Kidney capillary endothelial cell (primary cell): Measurements from ENCODE around the gene MAD1L1.
"Not testable (repeated sequence)": the region's sequence is repeated elsewhere in the genome, so short reads cannot be mapped to it uniquely, and the experiment has no call there.

Experiments
- DNase-seq: peaks from one replicate; pipeline ENCODE4 v3.0.0-alpha.2; 2018; ENCODE audit warnings: low spot score

The MAD1L1 gene

DNA sequence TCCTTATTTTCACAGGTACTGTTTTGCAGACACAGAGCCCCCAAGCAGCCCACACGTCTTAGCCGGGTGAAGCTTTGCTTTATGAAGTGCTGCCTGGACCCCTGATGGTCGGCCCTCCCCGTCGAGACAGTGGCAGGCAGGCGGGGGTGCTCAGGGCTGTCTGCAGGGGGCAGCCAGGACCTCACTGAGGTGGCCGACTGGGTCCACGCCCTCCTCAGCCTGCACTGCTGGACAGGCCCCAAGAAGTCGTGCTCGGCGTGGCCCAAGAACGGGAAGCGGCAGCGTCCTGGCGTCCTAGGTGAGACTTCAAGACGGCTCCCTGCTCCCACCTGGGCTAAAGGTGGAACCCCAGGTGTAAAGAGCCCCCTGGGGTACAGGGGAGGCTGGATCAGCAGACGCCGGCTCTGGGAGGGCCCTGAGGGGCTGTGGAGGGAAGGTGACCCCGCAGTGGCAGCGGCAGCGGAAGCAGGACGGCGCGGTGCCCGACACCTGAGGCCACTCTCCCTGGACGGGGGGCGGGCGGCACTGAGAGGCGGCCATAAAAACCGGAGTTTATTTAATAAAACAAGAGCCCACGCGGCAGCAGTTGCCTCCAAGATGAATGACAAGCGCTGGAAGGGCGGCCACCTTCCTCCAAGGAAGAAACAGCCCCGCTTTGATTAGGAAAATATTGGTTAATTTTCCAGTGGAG lies 383.2 kb downstream of the MAD1L1 start:
- no peak for DNase-seq

DNA sequence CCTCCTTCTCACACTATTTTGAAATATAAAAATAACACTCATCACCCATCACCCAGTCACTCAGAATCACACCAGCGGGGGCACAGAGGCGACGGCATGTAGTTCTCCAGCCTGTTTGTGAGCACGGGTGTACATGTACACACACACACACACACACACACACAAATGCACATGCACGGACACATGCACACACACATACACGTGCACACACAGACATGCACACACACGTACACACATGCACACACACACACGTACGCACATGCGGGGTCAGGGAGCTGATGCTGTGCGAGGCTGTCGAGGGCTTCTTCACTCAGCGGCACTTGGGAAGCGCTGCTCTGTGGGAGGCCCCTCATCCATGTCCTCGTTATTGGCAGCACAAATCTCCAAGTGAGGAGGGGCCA lies 383.8 kb downstream of the MAD1L1 start:
- DNase-seq: no peak

DNA sequence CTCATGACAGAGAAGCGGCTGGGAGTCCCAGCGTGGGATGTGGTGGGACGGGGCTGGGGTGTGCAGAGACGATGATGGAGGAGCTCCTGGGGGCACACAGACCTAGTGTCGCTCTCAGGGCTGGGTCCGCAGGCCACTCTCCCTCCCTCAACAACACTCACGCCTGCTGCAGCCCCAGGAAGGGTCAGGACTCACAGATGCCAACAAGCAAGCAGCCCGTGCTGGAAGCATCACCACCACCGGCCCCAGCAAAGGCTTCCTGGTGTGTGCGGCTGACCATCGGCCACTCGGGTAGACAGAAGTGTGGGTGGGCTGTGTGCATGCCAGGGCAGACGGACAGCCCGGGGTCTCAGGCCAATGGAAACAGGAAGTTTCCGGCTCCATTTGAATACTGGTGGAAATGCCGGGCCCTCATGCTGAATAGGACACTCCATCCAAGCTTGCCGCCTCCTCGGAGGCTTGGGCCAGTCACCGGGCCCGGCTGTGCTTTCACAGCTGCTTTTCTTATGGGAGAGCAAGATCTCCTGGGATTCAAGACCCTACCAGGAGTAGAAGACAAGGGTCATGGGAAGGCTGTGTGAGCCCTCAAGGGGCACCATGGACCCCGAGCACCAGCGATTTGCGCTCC lies 384.6 kb downstream of the MAD1L1 start:
- DNase-seq: no peak

DNA sequence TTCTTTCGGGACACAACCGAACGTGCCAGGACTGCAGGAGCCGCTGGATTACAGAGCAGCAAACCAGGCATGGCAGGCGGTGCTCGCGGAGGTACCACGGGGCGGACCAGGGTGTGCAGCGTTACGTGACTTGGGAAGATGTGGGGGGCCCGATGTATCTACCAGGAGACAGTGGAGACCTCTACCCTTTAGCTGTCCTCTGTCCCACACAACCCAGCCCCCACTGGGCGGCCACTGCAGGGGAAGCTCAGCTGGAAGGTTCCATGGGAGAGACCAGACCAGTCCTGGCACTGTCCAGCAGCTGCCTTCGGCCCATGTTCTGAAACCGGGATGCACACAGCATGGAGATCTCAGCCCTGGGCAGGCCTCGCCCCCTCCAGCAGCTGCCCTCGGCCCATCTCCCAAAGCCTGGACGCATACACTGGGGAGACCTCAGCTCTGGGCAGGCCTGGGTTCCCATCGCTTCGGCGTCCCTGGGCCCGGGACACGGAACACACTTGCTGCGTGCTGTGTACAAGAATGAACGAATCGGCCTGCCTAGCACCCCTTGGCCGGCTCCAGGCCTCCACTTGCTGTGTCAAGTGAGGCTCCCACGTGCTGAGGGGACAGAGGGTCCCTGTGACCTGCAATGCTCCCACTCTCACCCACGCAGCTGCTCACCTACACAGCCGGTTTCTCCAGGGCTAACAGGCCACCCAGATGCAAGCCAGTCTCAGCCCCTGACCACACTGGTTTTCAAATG lies 385.3 kb downstream of the MAD1L1 start:
- no peak for DNase-seq

DNA sequence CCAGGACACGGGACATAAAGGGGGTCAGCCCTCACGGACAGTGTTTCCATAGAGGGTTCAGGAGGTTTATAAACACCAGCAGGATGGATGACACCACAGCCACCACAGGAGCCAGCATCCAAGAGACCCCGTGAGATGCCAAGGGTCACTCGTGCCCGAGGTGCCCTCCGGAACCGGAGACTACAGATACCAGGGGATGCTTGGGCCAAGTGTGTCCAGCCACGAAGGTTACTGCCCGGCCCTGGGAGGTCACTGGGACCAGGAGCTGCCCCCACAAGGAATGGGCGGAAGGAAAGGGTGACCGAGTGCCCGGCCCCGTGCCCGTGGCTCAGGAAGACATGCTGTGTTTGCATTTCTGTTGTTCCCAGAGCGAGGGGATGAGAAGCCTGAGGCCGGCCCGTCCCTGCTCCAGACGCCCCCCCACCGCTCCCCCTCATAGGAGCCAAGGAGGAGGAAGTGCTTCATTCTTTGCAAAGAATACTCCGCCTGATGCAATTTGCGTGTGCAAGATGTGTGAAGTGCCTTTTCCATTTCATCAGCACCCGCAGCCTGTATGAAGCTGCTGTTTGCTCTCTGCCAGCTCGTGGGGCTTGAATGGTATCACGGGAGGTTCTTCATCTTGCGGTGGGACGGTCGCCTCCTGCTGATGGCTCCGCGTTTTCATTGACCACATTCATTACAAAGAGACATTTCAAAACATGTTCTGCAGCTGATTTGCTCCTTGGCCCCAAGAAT lies 386.2 kb downstream of the MAD1L1 start:
- DNase-seq: no peak

DNA sequence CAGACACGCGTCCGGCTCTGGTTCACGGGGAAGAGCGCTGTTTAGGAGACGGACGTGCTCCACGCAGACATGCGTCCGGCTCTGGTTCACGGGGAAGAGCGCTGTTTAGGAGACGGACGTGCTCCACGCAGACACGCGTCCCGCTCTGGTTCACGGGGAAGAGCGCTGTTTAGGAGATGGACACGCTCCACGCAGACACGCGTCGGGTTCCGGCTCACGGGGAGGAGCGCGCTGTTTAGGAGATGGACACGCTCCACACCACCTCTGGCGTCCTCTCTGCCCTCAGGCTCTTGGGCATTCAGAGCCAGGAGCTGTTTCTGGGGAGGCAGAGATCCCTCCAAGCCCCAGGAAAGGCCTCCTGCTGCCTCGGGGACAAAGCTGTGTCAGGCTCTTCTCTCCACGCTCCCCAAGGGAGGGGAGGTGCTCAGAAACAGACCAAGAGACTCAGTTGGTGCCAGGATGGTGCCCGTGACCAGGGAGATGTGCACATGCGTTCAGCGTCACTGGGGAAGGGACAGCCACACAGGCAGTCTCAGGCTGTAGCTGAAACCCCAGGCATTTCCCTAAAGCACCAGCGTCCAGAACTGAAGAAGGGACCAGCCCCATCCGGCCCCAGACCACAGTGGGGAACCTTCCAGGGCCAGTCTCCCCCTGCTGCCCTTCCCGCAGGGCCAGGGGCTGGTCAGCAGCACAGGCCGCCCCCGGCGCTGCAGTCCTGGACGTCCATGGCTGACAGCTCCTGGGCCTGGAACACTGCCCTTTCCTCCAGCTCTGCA lies 387.0 kb downstream of the MAD1L1 start:
- no peak for DNase-seq

DNA sequence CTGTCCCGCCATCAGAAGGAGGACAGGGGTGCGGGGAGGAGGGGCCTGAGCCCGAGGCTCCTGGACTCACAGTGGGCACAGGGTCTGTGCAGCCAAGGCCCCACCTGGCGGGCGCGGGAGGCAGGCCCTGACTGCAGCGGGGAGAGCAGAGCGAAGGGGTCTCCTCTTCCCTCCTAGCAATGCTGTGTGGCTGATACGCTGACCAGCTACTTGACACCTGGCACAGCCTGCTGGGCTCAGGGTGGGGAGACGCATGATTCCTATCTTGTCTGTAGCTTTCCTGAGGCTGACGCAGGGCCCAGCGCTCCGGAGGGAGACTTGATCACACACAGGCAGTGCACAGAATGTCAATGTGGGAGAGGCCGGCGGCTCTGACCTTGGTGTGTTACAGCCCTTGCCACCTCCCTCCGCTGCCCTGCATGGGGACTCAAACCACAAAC lies 387.8 kb downstream of the MAD1L1 start:
- no peak for DNase-seq

DNA sequence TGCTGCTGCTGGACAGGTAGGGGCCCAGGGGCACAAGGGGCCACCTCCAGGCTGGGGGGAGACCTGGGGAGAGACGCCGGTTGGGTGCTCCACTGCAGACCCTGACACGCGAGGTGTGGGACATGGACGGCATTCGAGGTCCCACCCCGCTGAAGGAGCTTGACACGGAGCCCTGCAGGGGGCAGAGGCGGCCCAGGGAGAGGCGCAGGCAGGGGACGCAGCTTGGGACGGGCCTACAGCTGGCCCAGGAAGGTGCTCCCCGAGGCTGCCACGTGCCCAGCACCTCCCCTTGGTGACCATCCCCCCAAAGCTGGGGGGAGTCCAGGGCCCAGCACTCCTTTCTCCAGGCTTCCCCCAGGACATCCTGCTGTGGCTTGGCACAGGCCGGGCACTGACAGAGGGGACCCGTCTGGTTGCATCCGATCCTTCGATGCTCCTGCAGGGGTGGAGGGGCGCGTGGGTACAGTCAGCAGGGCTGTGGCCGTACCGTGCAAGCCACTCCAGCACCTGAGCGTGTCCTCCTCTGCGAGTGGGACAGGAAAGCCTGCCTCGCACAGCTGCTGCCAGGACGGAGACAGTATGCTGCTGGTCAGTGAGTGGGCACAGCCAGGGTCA lies 388.3 kb downstream of the MAD1L1 start:
- no peak for DNase-seq

DNA sequence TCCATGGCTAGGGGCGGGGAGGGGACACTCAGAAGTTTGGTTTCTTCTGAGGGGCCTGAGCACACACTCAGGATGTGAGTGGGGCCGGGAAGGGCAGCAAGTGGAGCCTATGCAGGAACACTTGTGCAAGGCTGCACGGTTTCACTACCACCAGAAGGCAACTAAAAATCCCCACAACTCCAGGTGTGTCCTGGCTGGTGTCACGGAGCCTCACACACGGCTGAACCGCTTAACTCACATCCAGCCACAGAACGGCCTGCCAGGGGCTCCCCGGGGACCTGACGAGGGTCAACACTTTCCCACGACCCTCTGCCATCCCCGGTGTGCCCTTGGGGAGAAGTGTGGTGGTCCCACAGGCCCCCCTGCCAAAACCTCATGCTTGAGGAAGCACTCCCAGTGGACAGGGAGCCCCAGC lies 388.8 kb downstream of the MAD1L1 start:
- no peak for DNase-seq

DNA sequence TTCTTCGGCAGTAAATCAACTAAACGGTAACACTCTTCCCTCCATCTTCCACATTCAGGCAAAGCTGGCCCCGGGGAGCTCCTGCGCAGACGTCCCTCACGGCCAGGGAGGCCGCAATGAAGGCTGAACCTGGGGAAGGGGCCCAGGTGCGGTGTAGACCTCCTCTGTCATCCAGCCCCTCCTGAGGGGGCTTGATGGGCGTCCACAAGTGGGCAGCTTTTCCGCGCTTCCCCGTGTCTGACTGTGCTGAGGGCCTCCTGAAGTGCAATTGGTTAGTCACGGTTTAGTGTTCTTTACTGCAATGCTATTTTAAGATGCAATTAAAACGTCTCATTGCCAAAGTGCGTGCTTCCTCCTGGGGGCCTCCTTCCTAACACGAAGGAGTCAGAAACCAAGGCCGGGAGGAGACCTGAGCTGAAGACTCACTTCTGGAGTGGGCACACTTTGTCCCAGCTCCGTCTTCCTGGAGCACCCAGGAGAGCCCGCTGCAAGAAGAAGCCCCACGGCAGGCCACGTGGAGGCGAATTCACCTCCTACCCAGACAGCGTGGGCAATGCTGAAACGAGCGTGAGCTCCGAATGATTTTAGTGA lies 389.4 kb downstream of the MAD1L1 start:
- DNase-seq: no peak

DNA sequence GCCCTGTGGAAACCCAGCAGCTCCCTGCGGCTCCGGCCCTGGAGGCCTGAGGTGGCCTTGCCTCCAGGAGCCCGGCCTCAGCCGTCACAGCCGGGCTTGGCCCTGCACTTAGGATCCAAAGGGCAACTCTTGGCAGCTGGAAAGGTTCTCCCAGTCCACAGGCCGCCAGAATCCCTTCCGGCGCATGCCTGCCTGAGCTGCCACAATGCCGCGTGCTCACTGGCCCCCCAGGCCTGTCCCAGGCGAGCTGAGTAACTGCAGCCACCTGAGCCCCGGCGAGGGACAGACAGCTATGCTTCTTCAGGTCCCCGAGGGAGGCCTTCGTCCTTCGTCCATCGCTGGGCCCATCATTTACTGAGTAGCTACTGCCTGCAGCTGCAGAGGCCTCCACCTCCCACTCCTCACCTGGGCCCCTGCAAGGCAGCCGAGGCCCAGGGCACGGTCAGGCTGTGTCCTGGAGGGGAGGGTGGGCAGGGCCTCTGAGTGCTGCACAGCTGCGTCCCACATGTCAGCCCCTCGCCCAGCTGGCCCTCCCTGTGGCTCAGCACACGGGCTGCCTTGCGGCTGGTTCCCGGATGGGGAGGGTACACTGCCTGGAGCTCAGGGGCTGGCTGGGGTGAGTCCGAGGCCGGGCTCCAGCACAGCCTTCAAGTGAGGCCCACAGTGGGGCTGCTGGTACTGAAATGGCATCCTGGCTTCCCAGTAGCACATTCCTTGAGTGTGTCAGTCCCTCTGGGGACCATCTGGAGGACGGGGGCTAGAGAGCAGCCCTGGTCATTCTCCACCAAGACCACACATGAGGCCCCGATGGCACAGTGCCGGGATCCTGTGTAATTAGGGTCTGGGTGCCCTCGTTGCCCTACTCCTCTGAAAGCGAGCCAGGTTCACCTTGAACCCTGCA lies 390.2 kb downstream of the MAD1L1 start:
- DNase-seq: no peak

DNA sequence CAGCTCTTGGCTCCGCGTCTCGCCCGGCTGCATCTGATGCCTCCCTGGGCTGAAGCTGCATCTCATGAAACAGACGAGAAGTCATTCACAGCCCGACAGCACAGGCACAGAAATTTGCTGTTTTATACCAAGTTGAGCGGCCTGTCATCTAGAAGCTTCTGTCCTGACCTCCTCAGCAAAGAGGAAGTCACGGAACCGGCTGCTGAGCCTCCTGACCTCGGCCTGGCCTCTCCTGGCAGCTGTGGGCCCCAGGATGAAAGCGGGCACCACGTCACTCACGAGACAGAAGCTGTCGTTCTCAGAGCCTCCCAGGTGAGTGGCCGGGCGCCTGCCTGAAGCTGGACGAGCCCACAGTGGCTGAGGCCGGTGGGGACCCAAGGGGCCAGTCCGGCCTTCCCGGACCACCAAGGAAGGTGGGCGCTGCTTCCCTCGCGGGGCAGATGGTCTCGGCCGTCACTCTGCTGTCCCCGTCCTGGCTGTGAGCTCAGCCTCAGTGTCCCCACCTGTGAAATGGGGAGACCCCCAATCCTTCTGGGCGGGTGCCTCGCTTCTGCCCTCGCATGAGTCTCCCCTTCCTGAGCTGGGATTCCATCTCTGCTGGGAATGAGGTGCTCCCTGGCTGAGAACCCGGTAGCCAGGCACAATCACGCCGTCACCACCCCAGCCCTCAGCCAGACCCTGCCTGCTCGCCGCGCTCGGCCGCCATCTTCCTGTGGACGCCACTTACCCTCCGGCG lies 391.3 kb downstream of the MAD1L1 start:
- not testable (repeated sequence) for DNase-seq

DNA sequence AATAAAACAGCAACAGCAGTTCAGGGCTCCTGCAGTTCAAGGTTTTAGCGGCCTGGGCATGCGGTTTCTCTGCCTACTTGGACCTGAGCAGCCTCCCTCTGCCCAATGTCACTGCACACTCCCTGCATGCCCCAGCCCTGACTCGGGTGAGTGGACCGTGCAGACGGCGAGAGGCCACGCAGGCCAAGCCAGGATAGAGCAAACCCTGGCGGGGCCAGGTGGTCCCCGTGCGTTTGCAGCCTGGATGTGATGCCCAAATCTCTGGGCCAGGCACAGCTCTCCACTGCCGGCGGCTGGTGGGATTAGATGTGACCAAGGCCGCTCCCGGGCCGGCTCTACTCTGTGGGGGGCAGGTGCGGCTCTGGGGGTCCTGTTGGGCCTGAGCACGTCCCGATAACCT lies 392.0 kb downstream of the MAD1L1 start:
- DNase-seq: not testable (repeated sequence)

DNA sequence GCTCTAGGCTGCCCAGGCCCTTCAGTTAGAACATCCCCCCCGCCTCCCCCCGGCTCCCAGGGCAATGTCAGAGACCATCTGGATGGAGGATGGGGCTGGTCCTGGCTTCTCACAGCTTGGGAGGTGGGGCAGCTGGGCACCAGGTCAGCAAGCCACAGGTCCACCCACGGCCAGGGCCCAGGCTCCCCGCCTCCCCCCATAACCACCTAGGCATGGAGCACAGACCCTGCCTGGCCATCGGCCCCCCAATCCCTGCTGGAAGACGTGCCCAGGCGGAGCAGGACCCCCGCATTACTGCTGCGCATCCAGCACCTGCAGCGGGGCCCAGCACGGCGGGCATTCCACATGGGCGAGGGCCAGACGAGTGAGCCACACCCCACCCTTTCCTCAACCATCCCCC lies 393.0 kb downstream of the MAD1L1 start:
- no peak for DNase-seq

DNA sequence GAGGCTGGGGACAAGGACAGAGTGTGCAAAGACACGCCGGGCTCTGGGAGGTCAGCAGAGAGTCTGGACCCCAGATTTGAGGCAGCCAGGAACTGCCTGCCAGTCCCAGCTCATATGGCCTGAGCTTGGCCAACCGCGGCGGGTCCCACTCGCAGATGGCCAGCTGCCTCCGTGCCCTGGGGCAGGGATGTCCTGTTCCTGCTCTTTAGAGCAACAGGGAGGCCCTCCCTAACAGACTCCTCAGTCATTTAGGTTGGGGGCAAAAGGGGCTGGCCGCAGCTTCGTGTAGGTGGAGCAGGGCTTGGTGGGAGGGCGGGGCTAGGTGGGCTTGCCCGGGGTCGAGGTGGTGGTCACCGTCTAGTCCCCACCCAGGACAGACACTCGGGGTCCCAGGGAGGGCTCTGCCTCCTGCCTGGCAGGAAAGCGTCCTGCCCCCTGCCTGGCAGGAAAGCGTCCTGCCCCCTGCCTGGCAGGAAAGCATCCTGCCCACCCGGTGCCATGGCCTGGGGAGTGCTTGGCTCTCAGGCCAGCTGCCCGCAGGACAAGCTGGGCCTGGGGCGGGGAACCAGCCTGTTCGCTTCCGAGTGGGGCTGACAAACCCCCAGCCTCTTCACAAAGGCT lies 393.7 kb downstream of the MAD1L1 start:
- not testable (repeated sequence) for DNase-seq

DNA sequence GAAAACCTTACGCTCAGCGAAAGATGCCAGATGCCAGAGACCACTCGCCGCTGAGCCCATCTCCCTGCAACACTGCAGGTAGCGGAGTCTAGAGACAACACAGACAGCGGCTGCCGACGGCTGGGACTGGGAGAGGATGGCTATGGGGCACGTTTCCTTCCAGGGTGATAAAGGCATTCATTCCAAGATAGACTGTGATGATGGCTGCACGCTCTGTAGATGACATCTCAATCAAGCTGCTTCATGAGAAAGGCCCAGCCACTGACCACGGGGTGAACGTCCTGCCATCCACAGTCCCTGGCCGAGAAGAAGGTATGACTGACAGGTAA lies 394.2 kb downstream of the MAD1L1 start:
- not testable (repeated sequence) for DNase-seq

DNA sequence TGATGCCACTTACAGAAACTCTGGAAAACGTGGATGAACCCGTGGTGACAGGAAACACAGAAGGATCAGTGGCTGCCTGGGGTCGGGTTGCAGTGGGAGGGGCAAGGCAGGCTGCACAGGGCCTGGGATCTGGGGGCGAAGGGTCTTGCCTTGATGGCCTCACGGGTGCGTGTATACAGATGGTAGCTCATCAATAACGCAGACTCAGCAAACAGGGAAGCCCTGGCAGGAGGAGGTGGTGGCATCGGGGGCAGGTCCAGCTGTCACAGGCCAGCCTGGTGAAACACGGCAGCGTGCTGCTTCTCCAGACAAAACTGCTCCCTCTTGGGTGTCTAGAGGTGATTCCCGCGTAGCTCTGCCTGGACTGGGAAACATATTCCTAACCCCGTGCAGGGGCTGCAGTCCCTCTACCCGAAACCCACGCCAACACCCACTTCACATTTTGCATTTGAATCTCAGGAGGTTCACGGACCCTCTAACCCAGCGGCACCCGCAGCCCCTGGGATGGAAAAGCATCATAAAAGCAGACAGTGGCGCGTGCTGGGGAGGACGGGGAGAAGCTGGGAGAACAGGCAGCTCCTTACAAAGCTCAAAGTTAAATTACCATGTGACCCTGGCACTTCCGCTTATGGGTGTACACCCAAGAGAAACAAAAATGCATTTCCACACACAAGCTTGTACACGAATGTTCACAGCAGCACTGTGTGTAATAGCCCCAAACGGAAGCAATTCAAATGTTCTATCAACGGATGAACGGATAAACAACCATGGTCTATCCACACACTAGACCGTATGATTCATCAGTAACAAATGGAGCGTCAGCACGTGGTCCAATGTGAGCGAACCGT lies 394.8 kb downstream of the MAD1L1 start:
- not testable (repeated sequence) for DNase-seq
